ENCODE results near the gene OAF. TPM values are rescaled to one million over a fixed set of nuclear protein-coding genes. Genes with fewer than 3 reads are reported as not detected.

Gene OAF
- total RNA-seq, 1 donor from 2014 or later: 30.0 TPM

DNA sequence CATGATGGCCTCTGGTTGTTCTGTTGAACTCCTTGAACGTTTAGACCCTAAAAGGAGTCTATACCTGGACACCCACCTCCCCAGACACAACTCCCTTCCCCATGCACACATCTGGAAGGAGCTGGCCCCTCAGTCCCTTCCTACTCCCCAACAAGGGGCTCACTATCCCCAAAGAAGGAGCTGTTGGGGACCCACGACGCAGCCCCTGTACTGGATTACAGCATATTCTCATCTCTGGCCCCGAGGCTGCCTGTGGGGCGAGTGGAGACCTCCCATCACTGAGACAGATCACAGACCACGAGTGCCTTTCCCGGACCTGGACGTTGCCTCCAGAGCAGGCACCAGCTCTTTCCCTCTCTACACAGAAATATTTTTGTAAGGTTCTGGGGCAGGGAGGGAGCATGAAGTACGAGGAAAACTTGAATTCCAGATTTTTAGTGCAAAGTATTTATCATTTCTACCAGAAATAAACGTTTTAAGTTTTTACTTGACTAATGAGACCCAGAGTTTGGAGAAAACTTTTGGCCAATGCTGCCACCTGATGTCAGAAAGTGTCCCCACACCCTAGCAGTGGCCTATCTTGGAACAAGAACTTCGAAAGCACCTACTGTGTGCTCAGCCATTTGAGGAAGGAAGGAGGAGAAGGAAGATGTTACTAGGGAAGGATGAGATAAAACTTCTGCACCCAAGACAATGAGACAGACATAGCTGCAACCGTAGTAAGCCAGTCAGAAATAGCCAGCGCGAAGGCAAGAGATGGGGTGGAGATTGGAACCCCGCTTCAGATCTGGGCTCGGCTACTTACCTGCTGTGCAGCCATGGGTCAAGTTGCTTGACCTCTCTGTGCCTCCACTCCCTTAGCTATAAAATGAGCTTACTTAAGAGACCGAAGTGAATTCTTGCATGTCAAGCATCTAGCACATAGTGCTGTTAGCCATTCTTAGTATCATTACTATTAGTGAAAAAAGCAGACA is 18.9 kb downstream of the OAF start:
- intact Hi-C loops (cut with DNase I): loop anchor here (2.0 kb wide), 1 partner anchor 57 kb away; no protein-coding TSS in a partner anchor
- ATAC-seq (ENCODE audit: poor library complexity) (no peak), DNase-seq (no peak)

DNA sequence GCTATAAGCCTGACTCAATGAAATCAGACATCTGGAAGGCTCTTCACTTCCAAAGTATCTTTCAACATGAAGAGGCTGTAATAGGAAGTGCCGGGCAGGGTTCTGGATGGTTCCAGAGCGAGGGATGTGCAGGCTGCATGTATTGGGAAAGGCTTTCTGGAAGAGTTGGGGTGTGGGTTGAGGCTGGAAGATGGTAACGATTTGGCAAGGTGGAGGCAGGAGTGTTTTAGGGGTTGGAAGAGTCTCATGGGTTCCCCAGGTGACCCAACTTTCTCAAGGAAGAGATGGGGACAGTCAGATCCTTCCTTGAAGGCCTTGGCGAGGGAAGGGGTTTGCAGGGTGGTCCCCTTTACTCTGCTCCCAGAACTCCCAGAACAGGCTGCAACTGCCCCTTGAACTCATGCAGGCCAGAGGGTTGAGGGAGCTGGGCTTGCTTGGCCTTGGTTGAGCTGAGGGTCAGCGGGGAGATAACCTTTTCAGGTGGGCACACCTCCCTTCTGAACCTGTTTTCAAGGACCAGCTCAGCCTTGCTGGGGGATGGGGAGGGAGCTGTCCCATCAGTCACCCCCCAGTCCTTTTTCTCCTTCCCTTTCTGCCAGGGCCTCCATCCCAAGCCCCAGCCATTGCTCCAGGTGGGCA is 19.7 kb downstream of the OAF start:
- ATAC-seq (ENCODE audit: poor library complexity): no peak
- DNase-seq: no peak
- intact Hi-C loops (cut with DNase I): no loop called here

DNA sequence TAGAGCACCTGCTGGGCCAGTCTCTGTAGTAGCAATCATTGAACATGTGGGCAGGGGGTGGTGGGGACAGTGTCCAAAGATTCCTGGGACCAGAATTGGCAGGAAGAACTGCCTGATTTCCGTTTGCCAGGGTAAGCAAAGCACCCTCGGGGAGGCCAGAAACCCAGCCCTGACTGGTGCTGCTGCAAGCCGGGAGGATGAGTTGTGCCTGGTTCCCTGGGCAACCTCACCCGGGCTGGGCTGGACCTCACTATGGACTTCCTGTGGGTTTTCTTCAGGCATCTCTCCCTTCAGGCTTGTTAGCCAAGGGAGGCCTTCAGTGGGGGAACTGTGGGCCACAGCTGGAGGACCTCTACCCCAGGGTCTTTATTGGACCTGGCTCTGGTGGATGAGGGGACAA is 21.1 kb downstream of the OAF start:
- DNase-seq (no peak), ATAC-seq (ENCODE audit: poor library complexity) (no peak)
- intact Hi-C loops (cut with DNase I): no loop called here

DNA sequence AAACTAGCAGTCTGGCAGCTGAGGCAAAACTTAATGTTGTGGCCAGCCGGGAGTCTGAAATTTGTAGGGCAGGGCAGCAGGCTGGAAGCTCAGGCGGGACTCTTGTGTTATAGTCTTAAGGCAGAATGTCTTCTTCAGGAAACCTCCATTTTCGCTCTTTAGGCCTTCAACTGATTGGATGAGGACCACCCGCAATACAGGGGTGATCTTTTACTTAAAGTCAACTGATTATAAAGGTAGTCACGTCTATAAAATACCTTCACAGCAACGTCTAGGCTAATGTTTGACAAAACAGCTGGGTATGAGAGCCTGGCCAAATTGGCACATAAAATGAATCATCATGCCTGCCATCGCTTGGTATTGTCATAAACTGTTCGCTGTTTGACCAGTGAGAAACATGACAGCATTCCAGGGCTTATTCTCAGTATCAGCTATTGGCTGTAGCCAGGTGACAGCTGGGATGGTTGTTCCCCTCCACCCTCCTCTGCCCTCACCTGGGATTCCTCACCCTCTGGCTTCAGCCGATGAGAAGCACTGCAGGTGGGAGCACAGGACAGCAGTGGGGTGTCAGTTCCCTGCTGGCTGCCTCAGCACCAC is 22.5 kb downstream of the OAF start:
- ATAC-seq (ENCODE audit: poor library complexity): no peak
- DNase-seq: no peak
- intact Hi-C loops (cut with DNase I): no loop called here

DNA sequence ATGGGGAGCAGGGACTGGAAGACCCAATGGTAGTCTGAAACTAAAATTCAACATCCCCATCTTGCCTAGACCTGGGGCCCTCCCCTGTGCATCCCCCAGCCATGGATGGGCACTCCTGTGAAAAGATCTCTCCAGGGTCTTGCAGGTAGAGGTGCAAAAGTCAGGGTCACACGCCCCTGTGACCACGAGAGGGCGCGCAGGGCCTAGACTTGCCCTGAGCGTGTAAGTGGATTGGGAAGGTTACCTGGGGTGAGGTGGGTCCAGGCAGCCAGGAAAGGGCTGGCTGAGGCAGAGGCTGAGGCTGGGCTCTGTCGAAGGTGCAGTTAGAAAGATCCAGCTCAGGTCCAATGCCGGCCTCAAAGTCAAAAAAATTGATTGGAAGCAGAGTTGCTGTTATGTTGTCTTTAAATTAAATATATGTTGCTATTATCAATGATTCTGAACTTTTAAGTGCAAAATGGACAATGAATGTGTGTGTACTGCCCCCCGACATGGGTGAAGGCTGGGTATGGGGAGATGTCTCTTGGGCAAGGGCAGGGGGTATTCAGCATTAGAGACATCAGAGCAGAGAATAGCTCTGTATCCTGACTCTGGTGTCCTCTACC is 24.3 kb downstream of the OAF start:
- DNase-seq: peak; percentile 77
- intact Hi-C loops (cut with DNase I): loop anchor here (2.0 kb wide), 1 partner anchor 66 kb away; no protein-coding TSS in a partner anchor
- peak; percentile 86 for ATAC-seq (ENCODE audit: poor library complexity)

DNA sequence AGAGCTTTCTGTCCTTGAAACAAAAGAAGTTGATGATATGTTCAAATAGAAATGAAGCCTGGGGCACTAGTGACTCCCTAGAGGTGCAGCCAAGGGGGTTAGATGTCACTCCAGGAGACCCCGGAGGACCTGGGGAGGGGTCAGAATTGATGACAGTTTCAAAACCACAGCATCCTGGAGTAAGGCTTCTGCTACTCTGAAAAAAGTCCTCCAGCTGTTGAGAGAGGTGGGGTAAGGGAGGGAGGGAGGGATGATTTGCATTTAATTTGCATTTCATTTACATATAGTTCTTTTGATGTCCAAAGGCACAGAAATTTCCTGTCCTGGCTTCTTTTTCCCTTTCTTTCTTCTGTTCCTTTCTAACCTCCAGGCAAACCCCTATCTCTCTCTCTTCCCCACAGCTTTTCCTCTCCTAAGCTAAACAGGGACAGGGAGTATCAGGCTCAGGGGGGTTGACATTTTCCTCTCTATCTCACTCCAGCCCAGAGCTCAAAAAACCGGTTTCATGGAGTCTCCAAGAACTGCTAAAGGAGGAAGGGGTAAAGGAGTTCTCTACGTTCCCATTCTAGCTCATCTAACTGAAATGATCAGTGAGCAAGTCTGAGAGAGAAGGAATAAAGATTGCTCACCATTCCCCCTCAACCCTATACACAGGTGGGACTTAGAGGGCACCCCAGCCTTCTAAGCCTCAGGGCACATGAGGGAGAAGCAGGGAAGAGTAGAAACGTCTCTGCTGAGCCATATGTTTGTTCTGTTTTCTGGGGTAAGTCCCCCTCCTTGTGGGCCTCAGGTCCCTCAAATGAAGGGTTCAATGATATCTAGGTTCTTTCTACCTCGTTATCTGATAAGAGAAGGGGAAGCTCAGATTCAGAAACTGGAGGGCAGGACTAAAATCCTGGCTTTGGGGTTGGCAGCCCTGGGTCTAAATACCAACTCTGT is 25.6 kb downstream of the OAF start:
- ATAC-seq (ENCODE audit: poor library complexity) (no peak), DNase-seq (no peak)
- intact Hi-C loops (cut with DNase I): no loop called here

DNA sequence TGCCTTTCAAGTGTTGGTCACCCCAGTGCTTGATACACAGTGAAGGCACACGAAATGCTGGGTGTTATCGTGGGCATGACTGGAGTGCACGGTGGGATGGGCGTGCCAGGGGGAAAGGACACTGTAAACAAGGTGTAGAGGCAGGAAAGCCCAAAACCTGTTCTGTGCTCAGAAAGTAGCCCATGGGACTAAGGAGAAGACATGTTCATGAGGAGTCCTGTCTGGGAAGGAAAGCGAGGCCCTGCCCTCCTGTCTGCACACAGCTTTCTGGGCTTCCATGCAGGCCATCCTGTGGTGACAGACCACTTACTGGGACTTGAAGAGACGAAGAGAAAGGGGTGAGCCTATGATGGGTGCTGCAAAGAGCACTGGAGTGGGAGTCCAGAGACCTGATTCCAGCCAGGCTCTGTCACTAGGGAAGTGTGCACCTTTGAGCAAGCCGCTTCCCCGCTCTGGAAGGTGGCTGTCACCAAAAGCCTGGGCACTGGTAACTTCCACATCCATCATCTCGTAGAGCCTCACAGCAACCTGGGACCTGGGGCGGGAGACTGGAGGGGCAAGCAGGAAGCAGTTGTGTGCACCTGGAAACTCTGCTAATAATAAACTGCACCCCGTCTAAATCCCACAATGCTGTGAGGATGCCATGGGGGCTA is 28.3 kb downstream of the OAF start:
- DNase-seq (no peak), ATAC-seq (ENCODE audit: poor library complexity) (no peak)
- intact Hi-C loops (cut with DNase I): no loop called here

DNA sequence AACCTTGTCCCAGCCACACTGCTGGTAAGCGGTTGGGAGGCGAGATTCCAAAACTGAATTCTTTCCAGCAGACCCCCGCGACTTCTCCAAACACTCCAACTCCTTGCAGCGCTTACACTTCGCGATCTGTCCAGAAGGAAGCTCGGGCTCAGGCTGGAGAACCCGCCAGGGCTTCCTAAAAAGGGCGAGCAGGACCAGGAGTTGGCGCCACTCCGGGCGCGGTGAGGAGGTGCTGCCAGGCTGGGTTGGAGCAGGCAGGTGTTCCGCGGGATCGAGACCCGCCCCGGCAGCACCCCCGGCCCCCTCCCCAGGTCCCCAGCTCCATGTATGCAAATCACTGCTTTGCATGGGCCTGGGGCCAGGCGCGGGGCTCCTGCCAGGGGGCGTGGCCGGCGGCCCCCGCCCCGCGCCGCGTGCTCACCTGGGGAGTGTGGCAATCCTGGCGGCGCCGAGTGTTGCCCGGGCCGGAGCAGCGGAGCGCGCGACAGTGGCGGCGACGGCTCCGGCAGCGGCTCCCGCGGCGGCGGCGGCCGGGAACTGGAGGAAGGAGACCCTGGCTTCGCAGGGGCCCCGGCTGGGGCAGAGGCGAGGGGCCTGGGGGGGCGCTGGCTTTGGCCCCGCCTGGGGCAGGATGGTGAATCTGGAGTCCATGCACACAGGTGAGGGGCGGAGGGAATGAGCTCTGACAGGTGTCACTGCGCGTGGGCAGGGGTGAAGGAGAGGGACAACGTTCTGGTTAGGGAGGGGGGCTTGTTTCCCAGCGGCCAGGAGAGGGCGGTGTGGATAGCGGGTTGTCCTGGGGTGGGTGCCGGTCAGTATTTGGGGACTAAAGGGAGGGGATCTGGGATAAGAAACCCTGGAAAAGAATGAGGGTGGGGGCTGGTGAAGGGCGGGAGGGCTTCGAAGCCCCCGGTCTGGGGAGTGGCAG is 29.1 kb downstream of the OAF start, which contains the start of gene POU2F3:
TSS of gene POU2F3 (plus strand) at position 428 of the 928 bp plus-strand sequence. CDS start at position 632, 204 bp downstream.
- ATAC-seq (ENCODE audit: poor library complexity): no peak
- DNase-seq: no peak
- intact Hi-C loops (cut with DNase I): no loop called here

DNA sequence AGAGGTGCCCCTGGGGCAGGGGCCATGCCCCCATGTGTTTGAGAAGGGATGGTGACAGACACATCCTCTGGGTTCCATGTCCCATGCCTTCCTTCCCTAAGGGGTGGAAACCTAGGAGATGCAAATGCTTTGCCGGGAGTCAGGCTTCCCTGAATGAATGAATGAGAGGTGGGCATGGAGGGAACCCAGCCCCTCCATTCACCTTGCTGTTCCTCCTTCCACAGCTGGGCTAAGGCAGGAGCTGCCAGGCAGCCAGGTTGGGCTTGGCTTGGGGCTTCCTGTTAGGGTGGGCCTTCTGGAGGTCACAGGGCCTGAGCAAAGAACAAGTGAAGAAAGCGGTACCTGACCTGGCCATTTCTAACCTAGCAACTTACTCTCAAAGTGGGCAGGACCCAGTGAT is 30.0 kb downstream of the OAF start:
- intact Hi-C loops (cut with DNase I): no loop called here
- no peak for ATAC-seq (ENCODE audit: poor library complexity)

DNA sequence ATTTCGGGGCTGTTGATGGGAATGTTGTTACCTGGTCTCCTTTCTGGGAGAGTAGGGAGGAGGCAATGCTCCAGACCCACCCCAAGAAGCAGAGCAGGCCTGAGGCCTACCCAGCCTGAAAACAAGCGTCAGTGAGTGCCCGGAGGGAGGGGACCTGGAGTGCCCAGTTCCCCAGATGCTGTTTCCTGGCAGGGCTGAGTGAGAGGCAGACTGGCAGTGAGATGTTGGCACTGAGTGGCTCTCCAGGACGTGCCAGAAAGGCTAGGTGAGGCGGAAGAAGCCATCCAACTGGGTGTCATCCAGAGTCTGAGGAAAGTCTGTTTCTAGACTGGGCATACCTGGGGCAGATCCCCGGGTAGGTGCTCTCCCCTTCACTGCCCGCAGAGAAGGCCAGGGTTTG is 30.4 kb downstream of the OAF start:
- DNase-seq (no peak), ATAC-seq (ENCODE audit: poor library complexity) (no peak)
- intact Hi-C loops (cut with DNase I): no loop called here

More for the DNA sequence above, 30.0 kb downstream of the OAF start:
- DNase-seq: no peak

DNA sequence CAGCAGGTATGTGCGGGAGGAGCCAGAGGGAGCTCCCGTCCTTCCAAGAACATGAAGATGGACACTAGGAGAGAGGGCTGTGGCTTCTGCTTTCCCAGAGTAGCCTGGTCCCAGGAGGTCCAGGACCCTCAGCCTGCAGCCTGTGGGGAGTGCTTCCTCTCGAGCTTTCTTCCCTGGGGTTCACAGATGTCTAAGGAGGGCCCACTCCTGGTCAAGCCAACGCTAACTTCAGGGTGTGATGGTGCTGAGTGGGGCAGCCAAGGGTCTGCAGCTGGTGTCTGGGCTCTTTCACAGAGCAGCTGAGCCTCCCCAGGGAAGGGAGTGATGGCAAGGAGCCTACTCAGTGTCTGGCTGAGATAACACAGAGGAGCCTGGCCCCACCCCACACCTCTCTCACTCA is 32.4 kb downstream of the OAF start:
- no peak for DNase-seq
- intact Hi-C loops (cut with DNase I): no loop called here
- ATAC-seq (ENCODE audit: poor library complexity): no peak

DNA sequence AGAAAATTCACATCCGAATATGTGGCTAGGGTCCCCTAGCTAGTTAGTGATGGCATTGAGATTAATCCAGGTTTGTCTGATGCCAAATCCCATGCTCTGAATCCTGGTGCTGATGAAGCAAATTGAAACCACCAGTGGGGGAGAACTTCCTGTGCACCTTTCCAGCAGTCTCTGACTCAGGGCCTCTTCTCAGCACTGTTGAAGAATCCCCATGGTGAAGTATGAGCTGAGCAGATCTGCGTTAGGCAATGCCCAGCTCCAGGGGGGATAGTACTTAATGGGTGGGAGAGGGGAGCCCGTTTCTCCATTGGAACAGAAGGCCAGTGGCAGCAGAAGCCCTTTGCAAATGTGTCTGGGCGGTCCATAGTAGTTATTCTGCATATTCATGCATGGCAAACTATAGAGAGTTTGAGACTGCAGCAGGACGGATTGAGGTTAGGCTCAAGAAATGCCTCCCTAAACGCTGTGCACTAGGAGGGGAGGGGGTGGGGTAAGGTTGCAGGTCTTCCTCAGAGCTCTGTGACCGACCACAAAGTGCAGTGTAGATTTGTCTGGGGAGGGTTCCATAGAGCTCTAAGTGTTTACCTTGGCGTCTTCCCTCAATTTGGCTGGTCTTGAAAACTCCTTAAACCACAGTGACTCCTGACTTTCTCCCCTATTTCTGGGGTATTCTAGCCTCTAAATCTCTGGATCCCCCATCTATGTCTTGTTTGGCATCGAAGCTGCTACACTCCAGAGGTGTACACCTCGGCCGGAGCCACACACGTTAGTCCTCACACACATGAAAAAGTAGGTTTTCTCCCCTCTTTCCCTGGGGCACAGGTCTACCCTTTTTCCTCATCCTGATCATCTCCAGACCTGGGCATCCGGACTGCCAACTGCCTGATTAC is 33.9 kb downstream of the OAF start:
- ATAC-seq (ENCODE audit: poor library complexity): no peak
- DNase-seq: no peak
- intact Hi-C loops (cut with DNase I): no loop called here

DNA sequence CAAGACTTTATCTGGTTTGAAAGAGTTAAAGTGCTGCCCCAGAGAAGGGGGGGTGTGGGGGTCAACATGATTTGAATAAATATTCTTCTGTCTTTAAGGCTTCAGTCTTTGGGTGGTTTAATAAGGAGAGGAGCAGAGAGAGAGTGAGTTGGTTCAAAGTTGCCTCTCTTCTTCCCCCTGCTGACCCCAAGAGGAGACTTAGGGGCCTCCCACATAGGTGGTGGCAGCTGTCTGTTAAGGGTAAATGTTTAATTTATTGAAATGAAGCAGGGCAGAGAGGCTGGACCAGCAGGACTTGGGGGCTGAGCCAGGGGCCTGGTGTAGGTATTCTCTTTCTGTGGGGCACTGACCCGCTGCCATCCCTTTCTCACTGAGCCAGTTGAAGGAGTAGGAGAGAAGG is 34.6 kb downstream of the OAF start:
- DNase-seq (no peak), ATAC-seq (ENCODE audit: poor library complexity) (no peak)
- intact Hi-C loops (cut with DNase I): no loop called here

DNA sequence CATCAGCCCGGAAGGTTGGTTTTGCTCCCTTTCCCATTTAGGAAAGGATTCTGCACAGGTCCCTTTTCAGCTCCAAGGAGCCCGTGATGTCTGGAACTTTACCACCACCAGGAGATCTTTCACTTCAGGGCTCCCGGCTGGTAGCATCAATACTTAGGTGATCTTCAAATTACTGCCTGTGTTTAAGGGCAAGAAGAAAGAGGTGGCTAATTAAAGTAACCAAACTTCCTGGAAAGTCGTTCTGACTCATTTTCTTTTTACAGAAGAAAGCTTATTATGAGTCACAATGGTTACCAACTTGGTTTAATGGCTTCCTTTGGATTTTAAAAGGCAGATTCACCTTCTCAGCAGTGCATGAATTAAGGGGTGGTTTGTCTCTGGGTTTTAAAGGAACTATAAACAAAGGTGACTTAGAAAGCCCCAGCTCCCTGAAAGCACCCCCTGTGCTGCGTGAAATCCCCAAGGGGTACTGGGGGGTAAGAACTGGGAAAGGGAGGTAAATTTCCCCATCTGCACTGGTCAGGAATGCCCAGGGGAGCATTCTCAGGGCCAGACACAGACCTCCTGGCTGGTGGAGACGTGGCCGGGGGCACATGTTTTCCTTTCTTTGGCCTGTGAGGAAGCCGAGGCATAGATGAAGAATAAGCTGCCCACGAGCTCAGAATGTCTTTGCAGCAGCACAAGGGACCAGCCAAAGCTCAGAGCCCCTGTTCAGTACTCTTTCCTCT is 37.9 kb downstream of the OAF start:
- DNase-seq: no peak
- ATAC-seq (ENCODE audit: poor library complexity): no peak
- intact Hi-C loops (cut with DNase I): no loop called here

All from Right ventricle myocardium superior (tissue), 1 donor.